Testis (tissue), 2 donors: Measurements from ENCODE around the gene SNX20.

Experiments used
- CTCF ChIP-seq, 3 experiments: fragments of 450-650 bp in 2 of 3; fragments of 200-600 bp in 1 of 3; sonication (generic) in 1 of 3; IDR thresholded peaks; one replicate each; pipeline ENCODE4 v1.5.1; 2016 to 2019; ENCODE audit warnings: antibody characterized with exemption in 3 of 3, mild to moderate bottlenecking in 2 of 3, moderate library complexity in 1 of 3
- POLR2A ChIP-seq: fragments of 450-650 bp; IDR thresholded peaks from one replicate; pipeline ENCODE4 v1.6.1; 2017; ENCODE audit warnings: antibody characterized with exemption, mild to moderate bottlenecking, moderate library complexity

DNA sequence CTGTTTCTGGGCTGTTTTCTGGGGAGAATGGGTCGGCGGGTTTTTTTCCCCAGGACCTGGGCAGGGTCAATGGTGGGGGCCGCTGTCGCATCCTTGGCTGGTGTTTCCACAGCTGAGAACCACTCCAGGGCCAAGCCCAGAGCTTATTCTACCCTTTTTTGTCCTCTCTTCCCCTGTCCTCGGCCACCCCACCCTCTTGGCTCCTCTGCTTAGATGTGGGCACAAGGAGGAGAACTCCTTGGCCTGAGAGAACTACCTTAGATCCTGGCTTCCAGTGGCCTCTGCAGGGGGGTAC lies 16.3 kb upstream of the SNX20 start:
- TF ChIP-seq POLR2A (no peak), CTCF (IDR thresholded peaks at IDR 0.05) (no peak)
